GM10266 (cell line): ENCODE measurements around the gene CACNA1B.

Experiments
- DNase-seq: peaks from one replicate; pipeline ENCODE4 v3.0.0; 2012; ENCODE audit errors: extremely low spot score
- CTCF ChIP-seq: IDR thresholded peaks from 2 replicates; pipeline ENCODE4 v1.5.1; 2012; ENCODE audit warnings: mild to moderate bottlenecking, low read depth; ENCODE audit not compliant: control insufficient read depth, insufficient read depth; ENCODE audit errors: missing control alignments

The CACNA1B gene

GRCh38 chr9:137899551-137900360 is 22.2 kb downstream of the CACNA1B start:
- no peak for DNase-seq
- no peak for TF ChIP-seq CTCF

- no peak for TF ChIP-seq CTCF
- no peak for DNase-seq
Measured at GRCh38 chr9:137900584-137901310, 23.2 kb downstream of the CACNA1B start.

GRCh38 chr9:137902646-137903045 is 25.1 kb downstream of the CACNA1B start:
- DNase-seq: no peak
- TF ChIP-seq CTCF: no peak

- no peak for TF ChIP-seq CTCF
- DNase-seq: no peak
Measured at GRCh38 chr9:137905740-137906139, 28.2 kb downstream of the CACNA1B start.

GRCh38 chr9:137907776-137908175 is 30.2 kb downstream of the CACNA1B start:
- no peak for TF ChIP-seq CTCF
- no peak for DNase-seq

GRCh38 chr9:137912671-137913070 is 35.1 kb downstream of the CACNA1B start:
- TF ChIP-seq CTCF: no peak

GRCh38 chr9:137913132-137913531 is 35.5 kb downstream of the CACNA1B start:
- TF ChIP-seq CTCF: no peak
- DNase-seq: no peak

More at GRCh38 chr9:137912671-137913070, 35.1 kb downstream of the CACNA1B start:
- DNase-seq: no peak
